GM21717 (cell line): ENCODE results near the gene FBXO27.
"Not testable (repeated sequence)": the region's sequence is repeated elsewhere in the genome, so short reads cannot be mapped to it uniquely, and the experiment has no call there.

ENCODE experiments used
- ATAC-seq: cut with Tn5 transposase; IDR thresholded peaks from one replicate; pipeline ENCODE4 v1.9.1; 2021; ENCODE audit warnings: mild to moderate bottlenecking, moderate library complexity; ENCODE audit not compliant: unreplicated experiment

Gene FBXO27

GRCh38 chr19:38989066-38989605 lies 43.2 kb downstream of the FBXO27 start:
- no peak for ATAC-seq

- ATAC-seq = not testable (repeated sequence)
These were observed 43.7 kb downstream of the FBXO27 start for GRCh38 chr19:38988627-38989026.

GRCh38 chr19:38987745-38988144 lies 44.6 kb downstream of the FBXO27 start:
- not testable (repeated sequence) for ATAC-seq

GRCh38 chr19:38985262-38985661 lies 47.1 kb downstream of the FBXO27 start:
- ATAC-seq = no peak

- ATAC-seq = no peak
These were observed 51.6 kb downstream of the FBXO27 start for GRCh38 chr19:38980583-38981374.

GRCh38 chr19:38979812-38980211 lies 52.5 kb downstream of the FBXO27 start:
- ATAC-seq = no peak

- no peak for ATAC-seq
These were observed 54.0 kb downstream of the FBXO27 start for GRCh38 chr19:38978326-38978689.

- peak; percentile 66 for ATAC-seq
These were observed 54.7 kb downstream of the FBXO27 start for GRCh38 chr19:38977445-38978325.

- no peak for ATAC-seq
These were observed 56.5 kb downstream of the FBXO27 start for GRCh38 chr19:38975861-38976271.

- ATAC-seq = no peak
These were observed 57.0 kb downstream of the FBXO27 start, which contains the start of gene FBXO17 for GRCh38 chr19:38975214-38975860. Gene FBXO17, minus strand, starts transcription at chr19:38975742. Its CDS starts 25,423 bp downstream, at chr19:38950319.

- no peak for ATAC-seq
These were observed 57.6 kb downstream of the FBXO27 start for GRCh38 chr19:38974624-38975213.
